Tibial artery (tissue), 4 donors: Measurements from ENCODE around the gene ROPN1.

Source experiments
- DNase-seq, 2 donors: peaks; one replicate each; pipeline ENCODE4 v3.0.0-alpha.2; 2019
- H3K27ac ChIP-seq, 2 donors: fragments of 200-600 bp; sonication (generic) in 1 of 2; 1 replicate in 1 of 2; 2 replicates in 1 of 2; pipeline ENCODE4 v1.5.1; 2018 to 2019; ENCODE audit warnings: mild to moderate bottlenecking in 1 of 2
- H3K27me3 ChIP-seq, 2 donors: fragments of 200-600 bp; sonication (generic) in 1 of 2; one replicate each; pipeline versions ENCODE4 v1.5.1 to v1.6.0; 2016 to 2019
- H3K36me3 ChIP-seq, 3 donors: fragments of 200-600 bp; sonication (generic) in 2 of 3; one replicate each; pipeline ENCODE4 v1.5.1; 2016 to 2019; ENCODE audit warnings: mild to moderate bottlenecking in 2 of 3
- H3K4me1 ChIP-seq, 4 donors: fragments of 200-600 bp; sonication (generic) in 2 of 4; 1 replicate in 3 of 4; 2 replicates in 1 of 4; pipeline ENCODE4 v1.5.1; 2016 to 2019
- H3K4me3 ChIP-seq, 2 donors: fragments of 200-600 bp; sonication (generic) in 1 of 2; 1 replicate in 1 of 2; 2 replicates in 1 of 2; pipeline ENCODE4 v1.5.1; 2018 to 2019; ENCODE audit warnings: mild to moderate bottlenecking in 2 of 2
- H3K9me3 ChIP-seq, 3 donors: fragments of 200-600 bp; sonication (generic) in 1 of 3; one replicate each; pipeline ENCODE4 v1.5.1; 2016 to 2019
- CTCF ChIP-seq, 2 experiments: fragments of 200-600 bp in 1 of 2; fragments of 450-650 bp in 1 of 2; IDR thresholded peaks; one replicate each; pipeline ENCODE4 v1.5.1; 2017 to 2019; ENCODE audit warnings: antibody characterized with exemption in 2 of 2, mild to moderate bottlenecking in 1 of 2, moderate library complexity in 1 of 2
- intact Hi-C: fragments of 100-400 bp; cut with DNase I; formaldehyde crosslinking; loops from one replicate; pipeline ENCODE4 v1.15.0; 2023; ENCODE audit warnings: low total_unique reads

The ROPN1 gene

GRCh38 chr3:123961508-123961856 is 30.4 kb downstream of the ROPN1 start:
- peak overlapping the region; percentile 83 to 88 for H3K27ac ChIP-seq
- peak overlapping the region; percentile 71 to 88 for H3K4me3 ChIP-seq
- H3K4me1 ChIP-seq, result peaks cover 0 to 29% (median 6%) of the 10 kb centered on the region in 4 donors
- no peaks in the 10 kb centered on the region for H3K27me3 ChIP-seq
- H3K9me3 ChIP-seq, result no peaks in the 10 kb centered on the region
- no peak for DNase-seq
- H3K36me3 ChIP-seq, result no peaks in the 10 kb centered on the region
- intact Hi-C loops, result loop anchor here (10.0 kb wide), 1 partner anchor 217 kb away; no protein-coding TSS in a partner anchor
- TF ChIP-seq CTCF (IDR thresholded peaks at IDR 0.05), result no peak

- intact Hi-C loops, result loop anchor here (10.0 kb wide), 1 partner anchor 216 kb away; no protein-coding TSS in a partner anchor
- H3K27me3 ChIP-seq, result no peaks in the 10 kb centered on the region
Observed at GRCh38 chr3:123960781-123961507, 31.0 kb downstream of the ROPN1 start, which contains the start of gene CCDC14. Gene CCDC14, minus strand, starts transcription at chr3:123961229. Its CDS starts 56 bp downstream, at chr3:123961173.

GRCh38 chr3:123953735-123954134 is 38.2 kb downstream of the ROPN1 start:
- TF ChIP-seq CTCF (IDR thresholded peaks at IDR 0.05), result no peak
- Histone ChIP-seq H3K27ac (no peak overlapping the region), H3K4me1 (peaks cover 0 to 10% (median 0%) of the 10 kb centered on the region in 4 donors), H3K4me3 (no peak overlapping the region), H3K36me3 (peaks cover 28 to 37% (median 30%) of the 10 kb centered on the region in 3 donors), H3K9me3 (no peaks in the 10 kb centered on the region), H3K27me3 (no peaks in the 10 kb centered on the region)
- DNase-seq, result no peak
- intact Hi-C loops, result no loop called here

More at GRCh38 chr3:123960781-123961507, 31.0 kb downstream of the ROPN1 start, which contains the start of gene CCDC14:
- Histone ChIP-seq H3K4me1 (peaks cover 0 to 29% (median 6%) of the 10 kb centered on the region in 4 donors), H3K9me3 (no peaks in the 10 kb centered on the region), H3K4me3 (peak within 1 kb of the TSS; percentile 71 to 88), H3K27ac (peak within 1 kb of the TSS; percentile 83 to 88), H3K36me3 (no peaks in the 10 kb centered on the region)
- peak; percentile 94 to 97 for DNase-seq
- no peak for TF ChIP-seq CTCF (IDR thresholded peaks at IDR 0.05)

GRCh38 chr3:123952844-123953520 is 38.9 kb downstream of the ROPN1 start:
- TF ChIP-seq CTCF (IDR thresholded peaks at IDR 0.05), result no peak
- Histone ChIP-seq H3K27ac (no peak overlapping the region), H3K4me3 (no peak overlapping the region), H3K9me3 (no peaks in the 10 kb centered on the region), H3K4me1 (peaks cover 0 to 6% (median 0%) of the 10 kb centered on the region in 4 donors), H3K36me3 (peaks cover 36 to 44% (median 37%) of the 10 kb centered on the region in 3 donors), H3K27me3 (no peaks in the 10 kb centered on the region)
- DNase-seq, result no peak
- intact Hi-C loops, result no loop called here

- peaks cover 46 to 50% (median 46%) of the 10 kb centered on the region in 3 donors for H3K36me3 ChIP-seq
Observed at GRCh38 chr3:123951522-123952447, 40.1 kb downstream of the ROPN1 start.

More at GRCh38 chr3:123951522-123952447, 40.1 kb downstream of the ROPN1 start:
- DNase-seq, result no peak
- Histone ChIP-seq H3K4me3 (no peak overlapping the region), H3K27ac (no peak overlapping the region), H3K4me1 (no peaks in the 10 kb centered on the region), H3K27me3 (no peaks in the 10 kb centered on the region), H3K9me3 (no peaks in the 10 kb centered on the region)
- intact Hi-C loops, result no loop called here
- no peak for TF ChIP-seq CTCF (IDR thresholded peaks at IDR 0.05)
